HL-60 (cell line): Measurements from ENCODE around the gene TUBAL3.

Source experiments
- DNase-seq, 2 experiments: peaks; one replicate each; pipeline ENCODE4 v3.0.0-alpha.2; 2010 to 2020; ENCODE audit warnings: low read depth in 1 of 2, low spot score in 1 of 2
- H3K27ac ChIP-seq: fragments of 250-450 bp; sonication (Bioruptor Pico); replicated peaks from 2 replicates; pipeline ENCODE4 v1.5.1; 2020; ENCODE audit warnings: mild to moderate bottlenecking, moderate library complexity
- H3K27me3 ChIP-seq: fragments of 250-450 bp; sonication (Bioruptor Pico); 2 replicates; pipeline ENCODE4 v1.5.1; 2021; ENCODE audit warnings: mild to moderate bottlenecking, moderate library complexity; ENCODE audit not compliant: insufficient read depth, poor library complexity, severe bottlenecking
- H3K4me3 ChIP-seq: replicated peaks from 2 replicates; pipeline ENCODE4 v1.5.1; 2011; ENCODE audit warnings: mild to moderate bottlenecking, control low read depth, low read length; ENCODE audit not compliant: insufficient read depth
- CTCF ChIP-seq: IDR thresholded peaks from one replicate; pipeline ENCODE4 v1.5.1; 2011; ENCODE audit warnings: low read length, control low read depth, inconsistent platforms; ENCODE audit not compliant: insufficient read depth
- GABPA ChIP-seq: IDR thresholded peaks from 2 replicates; pipeline ENCODE4 v1.6.1; 2012; ENCODE audit warnings: low read depth
- POLR2AphosphoS5 ChIP-seq: IDR thresholded peaks from 2 replicates; pipeline ENCODE4 v1.6.1; 2012; ENCODE audit warnings: low read depth
- REST ChIP-seq: IDR thresholded peaks from 2 replicates; pipeline ENCODE4 v1.6.1; 2012; ENCODE audit warnings: low read depth; ENCODE audit not compliant: insufficient replicate concordance
- SPI1 ChIP-seq: IDR thresholded peaks from 2 replicates; pipeline ENCODE4 v1.6.1; 2012; ENCODE audit warnings: low read depth, mild to moderate bottlenecking, borderline replicate concordance

The TUBAL3 gene

DNA sequence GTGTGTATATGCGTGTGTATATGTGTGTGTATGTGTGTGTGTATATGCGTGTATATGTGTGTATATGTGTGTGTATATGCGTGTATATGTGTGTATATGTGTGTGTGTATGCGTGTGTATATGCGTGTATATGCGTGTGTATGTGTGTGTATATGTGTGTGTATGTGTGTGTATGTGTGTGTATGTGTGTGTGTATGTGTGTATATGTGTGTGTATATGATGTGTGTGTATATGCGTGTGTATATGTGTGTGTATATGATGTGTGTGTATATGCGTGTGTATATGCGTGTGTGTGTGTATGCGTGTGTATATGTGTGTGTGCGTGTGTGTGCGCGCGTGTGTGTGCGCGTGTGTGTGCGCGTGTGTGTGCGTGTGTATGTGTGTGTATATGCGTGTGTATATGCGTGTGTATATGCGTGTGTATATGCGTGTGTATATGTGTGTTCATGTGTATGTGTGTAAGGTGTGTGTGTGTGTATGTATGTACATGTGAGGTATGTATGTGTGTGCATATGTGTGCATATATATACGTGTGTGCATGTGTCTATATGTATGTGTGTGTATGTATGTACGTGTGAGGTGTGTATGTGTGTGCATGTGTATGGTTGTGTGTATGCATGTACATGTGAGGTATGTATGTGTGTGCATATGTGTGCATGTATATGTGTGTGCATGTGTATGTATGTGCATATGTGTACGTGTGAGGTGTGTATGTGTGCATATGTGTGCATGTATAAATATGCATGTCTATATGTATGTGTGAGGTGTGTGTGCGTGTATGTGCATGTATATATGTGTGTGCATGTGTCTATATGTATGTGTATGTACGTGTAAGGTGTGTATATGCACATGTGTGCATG, 33.9 kb downstream of the TUBAL3 start:
- no peaks in the 10 kb centered on the region for H3K27me3 ChIP-seq
- TF ChIP-seq REST (no peak), CTCF (no peak), POLR2AphosphoS5 (no peak), GABPA (no peak), SPI1 (no peak)
- H3K27ac ChIP-seq, result no peak overlapping the region
- no peak overlapping the region for H3K4me3 ChIP-seq
- DNase-seq, result no peak

- Histone ChIP-seq H3K27ac (no peak overlapping the region), H3K27me3 (no peaks in the 10 kb centered on the region), H3K4me3 (no peak overlapping the region)
- no peak for DNase-seq
- TF ChIP-seq CTCF, result no peak
- no peak for TF ChIP-seq POLR2AphosphoS5
Measured at GRCh38 chr10:5369362-5370158, 35.1 kb downstream of the TUBAL3 start.

GRCh38 chr10:5365928-5366327, 38.7 kb downstream of the TUBAL3 start:
- no peak for TF ChIP-seq CTCF
- TF ChIP-seq POLR2AphosphoS5, result no peak
- no peak for TF ChIP-seq REST
- DNase-seq, result no peak
- no peak overlapping the region for H3K27ac ChIP-seq
- H3K4me3 ChIP-seq, result no peak overlapping the region
- H3K27me3 ChIP-seq, result no peaks in the 10 kb centered on the region
